Peyer's patch (tissue), 4 donors: ENCODE measurements around the gene PVR.

Experiments
- CTCF ChIP-seq, 6 experiments: fragments of 450-650 bp in 4 of 6; fragments of 200-600 bp in 2 of 6; sonication (generic) in 1 of 6; IDR thresholded peaks; one replicate each; pipeline ENCODE4 v1.5.1; 2017 to 2019; ENCODE audit warnings: antibody characterized with exemption in 6 of 6, mild to moderate bottlenecking in 3 of 6, moderate library complexity in 1 of 6
- POLR2A ChIP-seq, 2 donors: fragments of 450-650 bp; IDR thresholded peaks; one replicate each; pipeline ENCODE4 v1.5.1; 2017; ENCODE audit warnings: antibody characterized with exemption in 2 of 2, mild to moderate bottlenecking in 2 of 2, moderate library complexity in 2 of 2

GRCh38 chr19:44677019-44677811, 33.5 kb downstream of the PVR start:
- TF ChIP-seq POLR2A (IDR thresholded peaks at IDR 0.05) (no peak), CTCF (IDR thresholded peaks at IDR 0.05) (no peak)
